HepG2 (cell line): ENCODE data around the gene ARVCF. TPM values are rescaled to one million over a fixed set of nuclear protein-coding genes. Genes with fewer than 3 reads are reported as not detected.
A peak's percentile ranks its signal among the peaks of the same experiment; 100 is the strongest.

Source experiments
- ATRX ChIP-seq: sonication (generic); formaldehyde crosslinking; IDR thresholded peaks from 2 replicates; pipeline ENCODE4 v1.4.0; 2020; ENCODE audit warnings: missing genetic modification reagents, borderline replicate concordance
- FOXM1 ChIP-seq: sonication (generic); formaldehyde crosslinking; IDR thresholded peaks from 2 replicates; pipeline ENCODE4 v1.5.0; 2020; ENCODE audit warnings: missing genetic modification reagents
- FUBP1 ChIP-seq: sonication (generic); formaldehyde crosslinking; IDR thresholded peaks from 2 replicates; pipeline ENCODE4 v1.5.1; 2020; ENCODE audit warnings: missing genetic modification reagents, mild to moderate bottlenecking, borderline replicate concordance
- HMGA1 ChIP-seq: sonication (generic); formaldehyde crosslinking; conservative IDR thresholded peaks from 2 replicates; pipeline ENCODE4 v1.4.0; 2020; ENCODE audit warnings: missing genetic modification reagents
- LCORL ChIP-seq, 2 experiments: fragments of 450-650 bp in 1 of 2; sonication (generic) in 1 of 2; formaldehyde crosslinking in 1 of 2; IDR thresholded peaks; 2 replicates each; pipeline versions ENCODE4 v1.5.0 to v1.6.1; 2017 to 2020; ENCODE audit warnings: antibody characterized with exemption in 1 of 2, missing genetic modification reagents in 1 of 2
- MTA1 ChIP-seq: sonication (generic); formaldehyde crosslinking; IDR thresholded peaks from 2 replicates; pipeline ENCODE4 v1.4.0; 2020; ENCODE audit warnings: missing genetic modification reagents, mild to moderate bottlenecking, borderline replicate concordance
- NCOA2 ChIP-seq: sonication (generic); formaldehyde crosslinking; IDR thresholded peaks from 2 replicates; pipeline ENCODE4 v1.8.0; 2022; ENCODE audit warnings: inconsistent platforms
- NFIB ChIP-seq: sonication (generic); formaldehyde crosslinking; IDR thresholded peaks from 2 replicates; pipeline ENCODE4 v1.9.0; 2021; ENCODE audit warnings: missing genetic modification reagents, mild to moderate bottlenecking, borderline replicate concordance
- PCBP2 ChIP-seq: fragments of 200-400 bp; formaldehyde crosslinking; optimal IDR thresholded peaks from 2 replicates; pipeline ENCODE3; 2018; ENCODE audit warnings: low read length, low read depth; ENCODE audit not compliant: poor library complexity, severe bottlenecking
- RXRB ChIP-seq: IDR thresholded peaks from 2 replicates; pipeline ENCODE4 v1.6.1; 2016; ENCODE audit warnings: borderline replicate concordance, missing genetic modification reagents, missing compliant biosample characterization
- SNAPC2 ChIP-seq: sonication (generic); formaldehyde crosslinking; IDR thresholded peaks from 2 replicates; pipeline ENCODE4 v1.8.1; 2022; ENCODE audit warnings: mild to moderate bottlenecking, missing genetic modification reagents
- SYNCRIP ChIP-seq: fragments of 200-400 bp; formaldehyde crosslinking; IDR thresholded peaks from 2 replicates; pipeline ENCODE4 v1.6.1; 2018; ENCODE audit warnings: mild to moderate bottlenecking, low read depth, low read length; ENCODE audit not compliant: insufficient read depth
- TCF7L2 ChIP-seq: IDR thresholded peaks from 2 replicates; pipeline ENCODE4 v1.6.1; 2011; ENCODE audit warnings: mild to moderate bottlenecking, low read depth, low read length, moderate library complexity
- ZBTB38 ChIP-seq: sonication (generic); formaldehyde crosslinking; IDR thresholded peaks from 2 replicates; pipeline ENCODE4 v1.5.1; 2020; ENCODE audit warnings: mild to moderate bottlenecking, missing genetic modification reagents
- ZBTB42 ChIP-seq: sonication (generic); formaldehyde crosslinking; IDR thresholded peaks from 2 replicates; pipeline ENCODE4 v1.5.0; 2020; ENCODE audit warnings: mild to moderate bottlenecking, missing genetic modification reagents
- ZBTB49 ChIP-seq: sonication (generic); formaldehyde crosslinking; IDR thresholded peaks from 2 replicates; pipeline ENCODE4 v1.4.0; 2020; ENCODE audit warnings: missing genetic modification reagents, borderline replicate concordance
- ZFY ChIP-seq: sonication (generic); formaldehyde crosslinking; IDR thresholded peaks from 2 replicates; pipeline ENCODE4 v1.4.0; 2020; ENCODE audit warnings: missing genetic modification reagents
- ZNF180 ChIP-seq: sonication (generic); formaldehyde crosslinking; IDR thresholded peaks from 2 replicates; pipeline ENCODE4 v1.4.0; 2020; ENCODE audit warnings: low read depth, missing genetic modification reagents, borderline replicate concordance
- ZNF296 ChIP-seq: sonication (generic); formaldehyde crosslinking; conservative IDR thresholded peaks from 2 replicates; pipeline ENCODE4 v1.5.0; 2020; ENCODE audit warnings: mild to moderate bottlenecking, missing genetic modification reagents
- ZNF773 ChIP-seq: sonication (generic); formaldehyde crosslinking; IDR thresholded peaks from 2 replicates; pipeline ENCODE4 v1.4.0; 2020; ENCODE audit warnings: missing genetic modification reagents, borderline replicate concordance
- polyA plus RNA-seq, 8 experiments: library from polyadenylated mRNA; depleted of rRNA in 3 of 8; stranded (reverse) in 7 of 8; unstranded in 1 of 8; fragments of >200 nt; fragmentation: Illumina TruSeq in 4 of 8; extraction: Trizol in 4 of 8; gene quantifications; 2 replicates each; pipeline versions ENCODE4 v1.2.1 to v1.2.3, GENCODE V29; 2011 to 2016; ENCODE audit warnings: low read depth in 4 of 8, missing spikeins in 1 of 8, mixed read lengths in 1 of 8; ENCODE audit not compliant: insufficient read depth in 1 of 8
- total RNA-seq, 5 experiments: library from RNA; depleted of rRNA; stranded (reverse); fragments of >200 nt; fragmentation: Illumina TruSeq; extraction: Trizol; gene quantifications; 2 replicates each; pipeline ENCODE4 v1.2.3, GENCODE V29; 2016; ENCODE audit warnings: low read depth in 1 of 5

The ARVCF gene
- total and polyA plus RNA-seq, 2 of the 13 experiments (the other 11 are each of a cell fraction or from before 2014, with no cell fraction given) = 16.4 to 17.7 TPM

- TF ChIP-seq MTA1 (CRISPR knock-in tag) = peak; percentile 91; the same call in 1 of the 2 replicates
- TF ChIP-seq FOXM1 (CRISPR knock-in tag) = no peak
- no peak for TF ChIP-seq ZBTB42 (CRISPR knock-in tag)
- no peak for TF ChIP-seq SNAPC2 (CRISPR knock-in tag)
- no peak for TF ChIP-seq ATRX (CRISPR knock-in tag)
- TF ChIP-seq ZNF296 (CRISPR knock-in tag) = peak; percentile 89
- TF ChIP-seq ZBTB38 = peak; percentile 54
- TF ChIP-seq RXRB = peak; percentile 73
- TF ChIP-seq ZBTB49 (CRISPR knock-in tag) = no peak
- no peak for TF ChIP-seq SYNCRIP
- TF ChIP-seq HMGA1 (CRISPR knock-in tag) = no peak
- no peak for TF ChIP-seq FUBP1
- peak; percentile 68 for TF ChIP-seq NCOA2
- no peak for TF ChIP-seq TCF7L2
- no peak for TF ChIP-seq ZNF180
- TF ChIP-seq LCORL (IDR thresholded peaks at IDR 0.05) = no peak
- TF ChIP-seq LCORL (CRISPR knock-in tag; IDR thresholded peaks at IDR 0.05) = 0 out of 2 replicates have a peak, but pooled peaks have one; percentile 32
- no peak for TF ChIP-seq NFIB (CRISPR knock-in tag)
- peak; percentile 87 for TF ChIP-seq ZFY
- no peak for TF ChIP-seq PCBP2
- TF ChIP-seq ZNF773 (CRISPR knock-in tag) = no peak
Measured at GRCh38 chr22:19959587-19960490, 56.8 kb downstream of the ARVCF start (continued).
